Occipital lobe (tissue), 2 donors: ENCODE results near the gene SH2D1B. TPM values are rescaled to one million over a fixed set of nuclear protein-coding genes. Genes with fewer than 3 reads are reported as not detected.
"Not testable (repeated sequence)": the region's sequence is repeated elsewhere in the genome, so short reads cannot be mapped to it uniquely, and the experiment has no call there.

Source experiments
- DNase-seq: peaks from one replicate; lab custom pipeline; 2025; lab: John Stamatoyannopoulos, UW
- total RNA-seq: library from RNA; depleted of rRNA; stranded (reverse); fragments of >200 nt; gene quantifications from one replicate; pipeline ENCODE4 v1.2.3, GENCODE V29; 2014

SH2D1B gene, protein sequence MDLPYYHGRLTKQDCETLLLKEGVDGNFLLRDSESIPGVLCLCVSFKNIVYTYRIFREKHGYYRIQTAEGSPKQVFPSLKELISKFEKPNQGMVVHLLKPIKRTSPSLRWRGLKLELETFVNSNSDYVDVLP
- total RNA-seq = not detected

DNA sequence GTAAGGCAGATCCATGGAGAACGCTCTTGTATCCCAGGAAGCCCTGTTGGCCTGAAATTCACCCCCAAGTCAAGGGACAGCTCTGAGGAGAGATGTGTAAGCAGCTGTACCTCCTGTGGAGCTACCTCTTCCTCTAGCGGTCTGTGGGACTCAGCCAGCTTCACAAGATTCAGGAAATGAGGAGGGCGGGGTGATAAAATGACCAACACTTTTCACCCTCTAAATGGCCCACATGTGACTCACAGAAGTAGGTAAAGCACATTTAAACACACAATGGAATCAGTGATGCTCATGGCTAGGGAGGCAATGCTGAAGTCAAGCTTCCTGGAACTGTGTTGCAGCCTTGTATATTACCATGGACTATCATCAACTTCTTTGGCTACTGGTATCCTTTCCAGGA is at the start of gene SH2D1B:
Gene SH2D1B (minus strand): TSS at position 135 of the 400 bp plus-strand sequence. CDS start 120 bp downstream, at position 15.
- no peak for DNase-seq

DNA sequence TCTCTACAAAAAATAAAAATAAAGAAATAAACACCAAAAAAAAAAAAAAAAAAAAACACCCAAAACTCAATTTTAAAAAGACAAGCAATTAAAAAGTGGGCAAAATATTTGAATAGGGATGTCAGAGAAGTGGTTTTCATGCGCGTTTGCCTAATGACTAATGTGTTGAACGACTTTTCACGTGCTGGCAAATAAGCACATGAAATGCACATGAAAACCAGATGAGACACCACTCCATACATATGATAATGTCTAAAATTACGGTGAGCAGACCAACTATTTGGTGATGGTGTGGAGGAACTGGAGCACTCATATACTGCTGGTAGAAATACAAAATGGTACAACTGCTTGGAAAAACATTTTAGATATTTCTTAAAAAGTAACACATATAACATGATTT is 46.3 kb upstream of the SH2D1B start:
- no peak for DNase-seq

DNA sequence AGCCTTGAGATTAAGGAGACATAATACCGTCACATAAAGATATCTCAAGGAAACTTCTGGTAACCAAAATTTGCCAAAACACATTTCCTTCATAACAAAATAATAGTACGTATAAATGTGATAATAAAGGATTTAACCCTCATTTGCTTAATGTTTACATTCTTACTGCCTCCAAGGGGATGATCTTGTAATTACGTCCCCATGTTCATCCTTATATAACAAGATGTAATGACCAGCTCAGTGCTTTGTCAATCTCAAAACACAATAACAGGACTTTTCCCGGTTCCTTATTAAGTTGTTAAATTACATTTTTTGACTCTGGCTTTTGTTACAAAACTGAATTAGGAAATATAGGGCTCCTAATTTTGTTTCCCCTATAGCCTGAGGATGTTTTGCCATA is 44.4 kb upstream of the SH2D1B start:
- DNase-seq = no peak

DNA sequence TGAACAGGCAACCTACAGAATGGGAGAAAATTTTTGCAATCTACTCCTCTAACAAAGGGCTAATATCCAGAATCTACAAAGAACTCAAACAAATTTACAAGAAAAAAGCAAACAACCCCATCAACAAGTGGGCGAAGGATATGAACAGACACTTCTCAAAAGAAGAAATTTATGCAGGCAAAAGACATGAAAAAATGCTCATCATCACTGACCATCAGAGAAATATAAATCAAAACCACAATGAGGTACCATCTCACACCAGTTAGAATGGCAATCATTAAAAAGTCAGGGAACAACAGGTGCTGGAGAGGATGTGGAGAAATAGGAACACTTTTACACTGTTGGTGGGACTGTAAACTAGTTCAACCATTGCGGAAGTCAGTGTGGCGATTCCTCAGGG is 42.4 kb upstream of the SH2D1B start:
- not testable (repeated sequence) for DNase-seq

DNA sequence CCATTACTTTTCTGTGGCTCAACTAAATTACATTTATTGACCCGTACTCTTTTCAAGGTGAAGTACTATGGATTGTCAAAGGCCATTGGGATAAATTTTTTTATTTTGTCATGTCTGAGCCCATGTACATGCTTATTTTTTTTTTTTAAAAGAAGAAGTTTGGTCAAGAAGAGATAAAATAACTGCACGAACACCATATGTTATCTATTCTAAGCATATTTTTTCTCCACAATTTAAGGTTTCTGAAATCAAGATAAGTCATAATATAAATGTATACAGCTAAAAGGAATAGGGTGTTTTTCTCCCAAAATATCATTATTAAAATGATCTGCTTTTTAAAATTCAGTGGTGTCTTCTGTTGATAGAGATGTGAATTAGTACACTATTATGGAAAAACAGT is 35.0 kb upstream of the SH2D1B start:
- DNase-seq = no peak

DNA sequence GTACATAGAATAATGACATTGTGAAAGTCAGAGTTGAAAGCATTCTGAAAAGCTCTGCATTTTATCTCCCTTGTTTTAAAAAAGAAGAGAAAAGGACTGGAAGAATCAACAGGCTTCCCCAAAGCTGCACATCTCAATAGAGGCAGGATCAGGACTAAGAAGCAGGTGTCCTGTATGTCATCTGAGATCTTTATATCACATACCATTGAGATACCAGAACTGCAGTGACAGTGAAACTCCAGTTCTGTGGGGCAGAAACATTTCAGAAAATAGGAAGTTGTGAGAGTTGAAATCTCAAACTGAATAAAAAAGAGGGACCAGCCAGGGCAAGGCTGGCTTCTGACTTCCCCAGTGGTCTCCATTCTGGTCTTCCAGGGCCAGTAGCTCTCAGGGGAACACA is 33.0 kb upstream of the SH2D1B start:
- DNase-seq = no peak

DNA sequence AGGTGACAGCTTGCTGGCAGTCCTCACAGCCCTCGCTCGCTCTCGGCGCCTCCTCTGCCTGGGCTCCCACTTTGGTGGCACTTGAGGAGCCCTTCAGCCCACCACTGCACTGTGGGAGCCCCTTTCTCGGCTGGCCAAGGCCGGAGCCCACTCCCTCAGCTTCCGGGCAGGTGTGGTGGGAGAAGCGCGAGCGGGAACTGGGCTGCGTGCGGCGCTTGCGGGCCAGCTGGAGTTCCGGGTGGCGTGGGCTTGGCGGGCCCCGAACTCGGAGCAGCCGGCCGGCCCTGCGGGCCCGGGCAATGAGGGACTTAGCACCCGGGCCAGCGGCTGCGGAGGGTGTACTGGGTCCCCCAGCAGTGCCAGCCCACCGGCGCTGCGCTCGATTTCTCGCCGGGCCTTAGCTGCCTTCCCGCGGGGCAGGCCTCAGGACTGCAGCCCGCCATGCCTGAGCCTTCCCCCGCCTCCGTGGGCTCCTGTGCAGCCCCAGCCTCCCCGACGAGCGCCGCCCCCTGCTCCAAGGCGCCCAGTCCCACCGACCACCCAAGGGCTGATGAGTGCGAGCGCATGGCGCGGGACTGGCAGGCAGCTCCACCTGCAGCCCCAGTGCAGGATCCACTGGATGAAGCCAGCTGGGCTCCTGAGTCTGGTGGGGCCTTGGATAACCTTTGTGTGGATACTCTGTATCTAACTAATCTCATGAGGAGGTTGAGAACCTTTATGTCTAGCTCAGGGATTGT is 21.2 kb upstream of the SH2D1B start:
- not testable (repeated sequence) for DNase-seq

DNA sequence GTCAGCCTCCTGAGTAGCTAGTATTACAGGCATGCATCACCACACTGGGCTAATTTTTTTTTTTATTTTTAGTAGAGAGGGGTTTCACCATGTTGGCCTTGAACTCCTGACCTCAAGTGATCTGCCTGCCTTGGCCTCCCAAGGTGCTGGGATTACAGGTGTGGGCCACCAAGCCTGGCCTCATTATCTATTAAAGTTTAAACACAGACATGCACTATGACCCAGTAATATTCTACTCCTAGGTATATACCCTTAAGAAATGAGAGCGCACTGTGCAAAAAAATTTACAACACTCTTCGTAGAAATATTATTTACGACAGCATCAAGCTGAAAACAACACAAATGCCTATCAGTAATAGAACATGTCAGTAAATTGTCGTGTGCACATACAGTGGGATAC is 18.6 kb upstream of the SH2D1B start:
- no peak for DNase-seq

DNA sequence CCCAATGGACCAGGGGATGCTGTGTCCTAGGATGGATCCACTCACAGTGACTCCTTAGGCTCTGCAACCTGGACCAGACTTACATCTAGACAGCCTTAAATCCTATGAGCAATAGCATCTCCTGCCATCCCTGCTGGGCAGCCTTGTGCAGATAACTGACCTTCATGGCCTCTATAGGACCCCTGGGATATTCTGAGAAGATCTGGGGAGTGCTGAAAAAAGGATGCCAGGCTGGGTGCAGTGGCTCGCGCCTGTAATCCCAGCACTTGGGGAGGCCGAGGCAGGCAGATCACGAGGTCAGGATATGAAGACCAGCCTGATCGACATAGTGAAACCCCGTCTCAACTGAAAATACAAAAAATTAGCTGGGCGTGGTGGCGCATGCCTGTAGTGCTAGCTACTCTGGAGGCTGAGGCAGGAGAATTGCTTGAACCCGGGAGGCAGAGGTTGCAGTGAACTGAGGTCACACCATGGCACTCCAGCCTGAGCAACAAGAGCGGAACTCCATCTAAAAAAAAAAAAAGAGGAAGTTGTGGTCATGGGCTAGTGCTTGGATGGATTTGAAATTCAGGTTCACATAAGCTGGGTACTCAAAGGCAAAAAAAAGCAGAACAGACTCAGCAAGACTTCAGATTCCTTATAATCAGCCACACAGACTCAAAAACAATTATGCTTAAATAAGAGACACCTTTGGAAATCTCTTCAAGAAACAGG is 10.9 kb upstream of the SH2D1B start:
- no peak for DNase-seq

DNA sequence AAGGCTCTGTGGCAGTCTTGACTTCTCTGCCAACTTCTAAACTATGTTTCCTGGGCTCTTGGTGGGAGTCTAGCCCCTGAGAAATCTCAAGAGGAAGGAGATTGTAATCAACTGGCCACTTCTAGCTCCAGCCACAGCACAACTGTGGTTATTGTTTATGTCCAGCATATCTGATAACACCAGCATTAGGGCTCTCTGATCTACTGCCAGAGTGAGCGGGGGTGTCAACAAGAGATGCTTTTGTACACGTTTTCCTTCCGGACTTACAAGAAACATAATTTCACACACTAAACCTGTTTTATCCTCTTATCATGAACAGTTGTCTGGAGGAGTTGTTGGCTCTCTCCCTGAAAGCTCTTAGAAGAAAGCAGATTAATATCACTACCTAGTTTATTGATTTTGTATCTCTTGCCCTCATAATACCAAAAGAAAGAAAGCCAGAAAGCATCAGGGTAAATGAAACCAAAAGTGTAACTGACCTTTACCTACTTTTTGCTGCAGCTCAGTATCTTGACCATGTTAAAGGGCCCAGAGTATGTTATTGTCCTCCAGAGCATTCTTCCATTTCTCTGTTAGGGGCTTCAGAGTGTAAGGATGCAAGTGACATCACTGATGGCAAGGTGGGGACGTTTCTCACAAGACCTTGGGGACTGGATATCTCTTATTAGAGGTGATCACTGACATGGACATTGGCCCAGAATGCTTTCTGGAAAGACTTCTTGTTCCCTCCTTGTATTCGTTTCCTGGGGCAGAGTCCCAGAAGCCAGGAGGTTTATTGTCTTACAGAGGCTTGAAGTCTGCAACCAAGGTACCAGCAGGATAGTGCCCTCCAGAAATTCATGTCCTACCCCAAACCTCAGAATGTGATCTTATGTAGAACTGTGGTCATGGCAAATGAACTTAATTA is 9.6 kb upstream of the SH2D1B start:
- DNase-seq = no peak

DNA sequence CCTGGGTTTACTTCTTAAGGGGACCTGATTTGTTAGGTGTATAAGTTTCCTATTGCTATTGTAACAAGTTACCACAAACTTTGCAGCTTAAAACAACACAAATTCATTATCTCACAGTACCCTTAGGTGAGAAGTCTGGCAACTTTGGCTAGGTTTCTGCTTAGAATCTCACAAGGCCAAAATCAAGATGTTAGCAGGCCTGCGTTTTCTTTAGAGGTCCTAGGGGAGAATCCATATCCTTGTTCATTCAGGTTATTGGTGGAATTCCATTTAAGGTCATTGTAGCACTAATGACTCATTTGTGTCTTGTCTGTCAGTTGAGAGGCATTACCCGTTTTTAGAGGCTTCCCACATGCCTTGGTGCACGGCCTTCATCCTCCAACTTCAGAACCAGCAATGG is 8.2 kb upstream of the SH2D1B start:
- DNase-seq = no peak

DNA sequence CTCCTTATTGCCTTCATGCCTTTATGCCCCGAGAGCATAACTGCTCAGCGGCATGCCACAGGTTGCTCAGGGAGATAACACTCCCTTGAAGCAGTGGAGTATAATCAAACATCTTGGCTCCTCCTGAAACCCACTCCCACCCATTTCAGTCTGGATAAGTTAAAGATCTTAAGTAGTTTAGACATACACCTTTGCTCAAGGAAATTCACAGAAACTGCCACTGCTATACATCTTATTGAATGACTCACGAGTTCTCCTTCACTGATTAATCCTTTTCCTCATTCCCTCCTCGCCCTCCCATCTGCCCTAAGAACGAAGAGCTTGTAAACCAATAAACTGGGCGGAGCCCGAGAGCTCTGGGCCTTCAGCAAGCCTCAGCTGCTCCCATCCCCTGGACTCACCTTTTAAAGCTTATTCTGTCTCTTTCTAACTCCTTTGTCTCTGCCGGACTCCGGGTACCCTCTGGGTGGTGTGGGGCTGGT is 7.6 kb upstream of the SH2D1B start:
- not testable (repeated sequence) for DNase-seq

DNA sequence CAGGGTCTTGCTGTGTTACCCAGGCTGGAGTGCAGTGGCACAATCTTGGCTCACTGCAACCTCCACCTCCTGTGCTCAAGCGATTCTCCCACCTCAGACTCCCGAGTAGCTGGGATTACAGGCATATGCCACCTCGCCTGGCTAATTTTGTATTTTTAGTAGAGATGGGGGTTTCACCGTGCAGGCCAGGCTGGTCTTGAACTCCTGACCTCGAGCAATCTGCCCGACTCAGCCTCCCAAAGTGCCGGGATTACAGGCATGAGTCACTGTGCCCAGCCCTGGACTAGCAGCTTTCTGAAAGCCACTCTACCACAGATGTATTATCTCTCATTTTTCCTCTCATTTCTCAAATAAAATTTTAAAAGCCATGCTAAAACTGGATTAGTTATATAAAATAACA is 6.6 kb upstream of the SH2D1B start:
- not testable (repeated sequence) for DNase-seq

DNA sequence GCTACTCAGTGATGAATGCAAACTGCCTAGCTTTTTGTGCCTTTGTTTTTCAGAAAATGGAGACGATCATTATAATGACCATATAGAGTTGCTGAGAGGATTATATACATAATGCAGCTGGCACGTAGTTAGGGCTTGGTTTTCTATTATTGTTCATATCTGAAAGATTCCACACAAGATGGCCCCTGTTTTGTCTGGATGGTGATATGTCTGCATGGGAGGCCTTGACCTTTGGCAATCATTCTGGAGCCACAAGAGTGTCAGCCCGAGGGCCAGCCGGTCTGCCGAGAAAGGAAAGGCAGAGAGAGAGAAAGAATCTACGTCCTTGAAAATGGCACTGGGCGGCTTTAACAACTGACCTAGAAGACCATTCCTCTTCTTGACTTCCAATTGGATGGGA is 5.7 kb upstream of the SH2D1B start:
- no peak for DNase-seq

DNA sequence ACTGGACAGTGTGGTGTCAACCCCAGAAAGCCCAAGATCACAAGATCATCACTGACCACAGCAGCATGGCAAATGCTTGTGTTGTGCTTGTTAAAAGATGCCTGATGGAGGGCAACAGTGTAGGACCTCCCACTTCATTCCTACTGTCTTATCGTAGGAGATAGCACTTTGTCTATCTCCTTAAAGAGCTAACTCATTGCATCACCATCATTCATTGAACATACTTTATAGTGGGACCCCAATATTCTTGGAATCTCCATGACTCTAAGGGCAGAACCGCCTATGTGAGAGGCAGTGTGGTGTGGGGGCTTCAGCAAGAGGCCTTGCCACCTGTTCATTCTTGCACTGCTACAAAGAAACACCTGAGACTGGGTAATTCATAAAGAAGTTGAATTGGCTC is 5.0 kb upstream of the SH2D1B start:
- DNase-seq = no peak

DNA sequence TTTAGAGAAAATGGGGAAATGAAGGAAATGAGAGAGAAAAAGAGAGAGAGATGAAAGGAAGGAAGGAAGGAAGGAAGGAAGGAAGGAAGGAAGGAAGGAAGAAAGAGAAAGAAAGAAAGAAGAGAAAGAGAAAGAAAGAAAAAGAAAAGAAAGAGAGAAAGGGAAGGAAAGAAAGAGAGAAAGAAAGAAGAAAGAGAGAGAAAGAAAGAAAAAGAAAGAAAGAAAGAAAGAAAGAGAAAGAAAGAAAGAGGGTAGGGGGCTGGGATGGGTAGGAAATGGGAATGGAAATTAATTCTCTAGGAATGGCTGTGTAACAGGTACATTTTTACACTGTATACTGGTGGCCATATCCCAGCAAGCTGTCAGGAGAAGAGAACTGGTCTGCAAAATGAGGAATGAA is 4.3 kb upstream of the SH2D1B start:
- DNase-seq = no peak

DNA sequence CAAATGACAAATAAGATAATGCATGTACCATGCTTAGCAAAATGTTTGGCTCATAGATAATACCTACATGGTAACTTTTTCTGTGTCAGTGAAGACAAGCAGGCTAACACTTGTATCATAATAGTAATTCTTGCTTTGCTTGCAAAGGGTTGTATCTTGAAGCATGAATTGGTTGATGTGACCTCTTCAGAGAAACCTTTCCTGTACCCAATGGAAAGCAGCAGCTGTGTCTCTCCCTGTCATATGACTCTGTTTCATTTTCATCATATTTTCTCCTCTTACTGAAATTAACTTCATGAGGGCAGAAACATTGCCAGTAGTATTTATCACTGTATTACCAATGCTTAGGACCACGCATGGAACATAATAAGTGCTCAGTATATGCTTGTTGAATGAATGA is 4.4 kb downstream of the SH2D1B start:
- DNase-seq = no peak

DNA sequence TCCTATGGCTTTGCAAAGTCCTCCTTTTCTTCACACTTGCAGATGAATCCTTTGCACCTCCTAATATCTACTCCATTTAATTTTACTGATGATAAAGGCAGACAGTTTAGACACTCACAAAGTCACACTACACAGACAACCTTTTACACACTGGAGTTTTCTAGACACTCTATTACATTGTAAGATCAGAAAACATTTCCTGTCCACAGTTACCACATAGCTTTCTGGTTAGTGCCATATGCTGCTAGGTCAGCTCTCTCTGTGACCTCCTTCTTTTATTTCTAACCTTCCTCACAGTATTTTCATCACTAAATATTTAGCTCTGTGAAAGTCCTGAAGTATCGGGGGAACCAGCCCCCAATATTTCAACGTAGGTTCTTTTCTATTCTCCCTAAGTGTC is 5.1 kb downstream of the SH2D1B start:
- no peak for DNase-seq

DNA sequence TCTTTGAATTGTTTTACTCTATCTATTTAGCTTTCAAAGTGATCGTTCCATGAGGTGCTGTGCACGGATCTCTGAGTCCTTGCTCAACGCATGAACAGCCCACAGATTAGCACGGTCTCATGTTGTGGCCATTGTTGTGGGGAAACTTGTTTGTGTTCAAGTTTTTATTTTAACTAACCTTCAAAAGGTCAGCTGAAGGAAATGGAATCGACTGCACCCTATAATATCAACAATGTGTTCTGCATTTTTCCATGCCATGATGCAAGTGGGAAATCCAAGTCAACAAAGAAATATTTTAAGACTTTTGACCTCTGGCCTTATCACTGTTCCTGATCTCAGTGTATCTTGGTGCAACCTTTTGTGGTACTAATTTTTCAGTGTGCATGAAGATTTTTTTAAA is 6.1 kb downstream of the SH2D1B start:
- no peak for DNase-seq

DNA sequence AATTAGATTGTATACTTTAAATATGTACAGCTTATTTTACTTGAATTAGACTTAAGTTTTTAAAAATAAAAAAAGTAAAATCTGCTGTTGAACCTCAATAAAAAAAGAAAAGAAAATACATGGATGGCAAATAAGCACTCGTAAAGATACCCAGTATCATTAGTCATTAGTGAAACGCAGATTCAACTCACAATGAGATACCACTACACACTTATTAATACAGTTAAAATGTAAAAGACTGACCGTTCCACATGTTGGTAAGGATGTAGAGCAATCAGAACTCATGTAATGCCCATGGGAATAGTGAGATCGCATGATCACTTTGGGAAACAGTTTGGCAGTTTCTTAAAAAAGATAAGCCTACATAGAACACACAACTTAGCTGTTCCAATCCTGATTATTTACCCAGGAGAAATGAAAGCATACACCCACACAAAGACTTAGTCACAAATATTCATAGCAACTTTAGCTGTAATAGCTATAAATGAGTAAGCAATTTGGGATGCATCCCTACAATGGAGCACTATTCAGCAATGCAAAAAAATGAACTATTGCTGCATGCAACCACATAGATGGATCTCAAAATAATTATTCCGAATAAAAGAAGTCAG is 7.3 kb downstream of the SH2D1B start:
- DNase-seq = no peak

DNA sequence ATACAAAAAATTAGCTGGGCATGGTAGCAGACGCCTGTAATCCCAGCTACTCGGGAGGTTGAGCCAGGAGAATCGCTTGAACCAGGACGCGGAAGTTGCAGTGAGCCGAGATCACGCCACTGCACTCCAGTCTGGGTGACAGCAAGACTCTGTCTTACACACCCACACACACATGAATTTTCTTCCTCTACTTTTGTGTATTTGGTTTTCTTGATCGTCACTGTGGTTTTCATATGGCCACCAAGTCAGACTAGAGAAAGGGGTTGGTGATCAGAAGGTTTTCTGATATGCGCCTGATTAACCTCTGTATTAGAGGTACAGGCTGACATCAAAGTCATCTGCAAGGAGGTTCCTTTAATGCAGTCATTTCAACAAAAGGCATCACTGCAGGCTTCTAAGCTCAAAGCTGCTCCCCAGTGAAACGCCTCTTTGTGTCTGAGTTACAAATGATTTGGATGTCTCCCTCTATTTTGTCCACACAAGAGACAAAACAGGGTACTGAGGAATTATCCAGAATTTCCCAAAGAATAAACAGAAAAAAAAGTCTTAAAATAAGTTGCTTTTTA is 11.1 kb downstream of the SH2D1B start:
- no peak for DNase-seq
